NCI-H1048 (cell line): Measurements from ENCODE around the gene SLC25A3.
"Not testable (repeated sequence)": the region's sequence is repeated elsewhere in the genome, so short reads cannot be mapped to it uniquely, and the experiment has no call there.

ENCODE experiments used
- DNase-seq: peaks from one replicate; lab custom pipeline; 2025; lab: John Stamatoyannopoulos, UW

The SLC25A3 gene

GRCh38 chr12:98595243-98595988 is 1.9 kb downstream of the SLC25A3 start:
- DNase-seq: no peak

GRCh38 chr12:98597313-98597712 is 3.8 kb downstream of the SLC25A3 start:
- not testable (repeated sequence) for DNase-seq

DNA sequence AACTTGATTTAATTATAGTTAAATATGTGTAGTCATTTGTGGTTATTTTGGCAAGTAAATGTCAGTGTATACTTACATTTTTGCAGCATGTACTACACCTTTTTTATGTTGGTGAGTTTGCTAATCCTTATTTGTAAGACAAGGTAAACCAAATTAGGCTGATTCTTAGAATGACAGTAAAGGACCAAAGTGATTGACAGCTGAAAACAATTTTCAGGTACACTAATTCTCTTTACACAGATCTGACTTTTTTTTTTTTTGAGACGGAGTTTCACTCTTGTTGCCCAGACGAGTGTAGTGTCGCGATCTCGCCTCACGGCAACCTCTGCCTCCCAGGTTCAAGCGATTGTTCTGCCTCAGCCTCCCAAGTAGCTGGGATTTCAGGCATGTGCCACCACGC is 8.4 kb downstream of the SLC25A3 start:
- no peak for DNase-seq

- DNase-seq: no peak
Measured at GRCh38 chr12:98606359-98606988, 13.0 kb downstream of the SLC25A3 start.

DNA sequence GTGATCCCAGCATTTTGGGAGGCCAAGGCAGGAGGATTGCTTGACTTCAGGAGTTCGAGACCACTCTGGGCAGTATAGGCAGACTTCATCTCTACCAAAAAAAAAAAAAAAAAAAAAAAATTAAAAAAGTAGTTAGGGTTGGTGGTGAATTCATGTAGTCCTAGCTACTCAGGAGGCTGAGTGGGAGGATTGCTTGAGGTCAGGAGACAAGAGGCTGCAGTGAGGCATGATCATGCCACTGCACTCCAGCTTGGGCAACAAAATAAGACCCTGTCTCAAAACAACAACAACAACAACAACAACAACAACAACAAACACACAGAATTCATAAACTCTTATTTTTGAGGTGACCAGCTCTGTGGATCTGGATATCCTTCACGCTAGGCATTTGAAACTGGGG is 17.1 kb downstream of the SLC25A3 start:
- no peak for DNase-seq

DNA sequence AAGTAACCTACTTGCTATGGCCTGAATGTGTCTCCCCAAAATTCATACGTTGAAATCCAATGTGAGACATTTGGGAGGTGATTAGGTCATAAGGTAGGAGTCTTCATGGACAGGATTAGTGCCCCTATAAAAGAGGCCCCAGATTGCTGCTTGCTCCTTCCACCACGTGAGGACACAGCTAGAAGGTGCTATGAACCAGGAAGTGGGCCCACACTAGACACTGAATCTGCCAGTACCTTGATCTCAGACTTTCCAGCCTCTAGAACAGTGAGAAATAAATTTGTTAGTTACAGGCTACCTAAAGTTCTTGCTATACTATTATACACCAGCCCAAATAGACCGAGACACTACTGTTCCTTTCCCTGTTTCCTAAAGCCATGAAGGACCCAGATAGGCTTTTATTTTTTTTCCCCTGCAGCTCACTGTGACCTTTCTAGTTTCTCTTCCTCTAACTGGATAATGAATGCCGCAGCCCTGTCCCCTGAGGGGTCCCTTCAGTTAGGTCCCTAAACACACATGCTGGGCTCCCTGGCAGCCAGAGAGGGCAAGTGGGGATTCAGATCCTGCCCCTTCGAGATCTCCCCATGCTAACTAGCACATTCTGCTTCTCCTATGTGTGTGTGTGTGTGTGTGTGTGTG is 19.3 kb downstream of the SLC25A3 start:
- no peak for DNase-seq

GRCh38 chr12:98618952-98619351 is 25.5 kb downstream of the SLC25A3 start:
- no peak for DNase-seq

- no peak for DNase-seq
Measured at GRCh38 chr12:98635657-98636323, 42.3 kb downstream of the SLC25A3 start.

GRCh38 chr12:98637068-98637467 is 43.6 kb downstream of the SLC25A3 start:
- DNase-seq: no peak

GRCh38 chr12:98638009-98638408 is 44.5 kb downstream of the SLC25A3 start:
- DNase-seq: no peak

DNA sequence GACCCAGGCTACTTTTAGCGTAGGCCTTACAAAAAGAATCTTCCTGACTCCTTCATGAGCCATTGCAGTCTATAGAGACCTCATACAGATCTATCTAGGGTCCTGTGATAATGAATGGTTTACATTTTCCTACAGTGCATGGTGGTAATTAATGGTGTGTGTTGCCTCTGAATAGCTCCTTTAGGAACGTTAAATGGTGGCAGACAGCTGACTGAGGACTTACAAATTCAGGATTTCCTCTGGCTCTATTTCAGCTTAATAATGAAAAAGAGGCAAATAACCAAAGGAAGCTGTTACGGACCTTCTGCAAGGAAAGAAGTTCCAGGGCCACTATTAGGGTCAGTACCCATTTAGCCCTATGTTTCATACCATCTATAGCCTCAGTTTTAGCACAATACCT is 46.0 kb downstream of the SLC25A3 start:
- DNase-seq: no peak

DNA sequence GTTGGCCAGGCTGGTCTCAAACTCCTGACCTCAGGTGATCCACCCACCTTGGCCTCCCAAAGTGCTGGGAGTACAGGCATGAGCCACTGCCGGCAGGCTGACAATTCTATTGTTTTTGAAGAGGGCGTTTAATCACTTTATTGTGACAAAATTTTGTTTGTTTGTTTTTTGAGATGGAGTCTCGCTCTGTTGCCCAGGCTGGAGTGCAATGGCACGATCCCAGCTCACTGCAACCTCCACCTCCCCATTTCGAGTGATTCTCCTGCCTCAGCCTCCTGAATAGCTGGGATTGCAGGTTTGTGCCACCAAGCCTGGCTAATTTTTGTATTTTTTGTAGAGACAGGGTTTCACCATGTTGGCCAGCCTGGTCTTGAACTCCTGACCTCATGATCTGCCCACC is 49.3 kb downstream of the SLC25A3 start:
- DNase-seq: not testable (repeated sequence)

GRCh38 chr12:98644433-98644711 is 50.9 kb downstream of the SLC25A3 start:
- no peak for DNase-seq

DNA sequence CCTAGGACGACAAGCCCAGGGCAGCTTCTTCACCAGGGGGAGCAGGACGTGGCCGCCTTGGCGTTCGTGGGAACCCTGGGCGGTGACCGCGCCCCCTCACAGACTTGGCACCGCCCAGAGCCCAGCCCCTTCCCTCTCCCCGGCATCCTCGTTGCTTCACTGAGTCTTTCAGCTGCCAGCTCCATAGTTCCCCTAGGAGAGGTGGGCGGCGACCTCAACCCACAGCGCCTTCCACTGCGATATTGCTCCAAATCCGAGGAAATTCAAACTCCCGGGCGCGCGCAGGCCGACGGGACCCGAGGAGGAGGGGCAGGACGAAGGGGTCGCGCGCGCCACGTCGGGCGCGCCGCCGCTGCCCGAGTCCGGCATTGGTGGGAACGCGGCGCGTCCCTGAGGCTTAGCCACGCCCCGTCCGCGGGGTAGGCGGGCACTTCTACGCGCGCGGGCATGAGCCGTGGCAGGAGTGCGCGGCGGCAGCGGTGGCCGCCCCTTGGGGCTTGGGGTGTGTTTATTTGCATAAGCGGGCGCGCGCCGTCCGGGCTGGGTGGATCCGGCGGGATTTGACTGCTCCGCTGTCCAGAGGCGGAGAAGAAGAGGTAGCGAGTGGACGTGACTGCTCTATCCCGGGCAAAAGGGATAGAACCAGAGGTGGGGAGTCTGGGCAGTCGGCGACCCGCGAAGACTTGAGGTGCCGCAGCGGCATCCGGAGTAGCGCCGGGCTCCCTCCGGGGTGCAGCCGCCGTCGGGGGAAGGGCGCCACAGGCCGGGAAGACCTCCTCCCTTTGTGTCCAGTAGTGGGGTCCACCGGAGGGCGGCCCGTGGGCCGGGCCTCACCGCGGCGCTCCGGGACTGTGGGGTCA is 51.5 kb downstream of the SLC25A3 start, which contains the start of the genes APAF1 and IKBIP:
TSS of gene APAF1 (plus strand) at position 579 of the 860 bp plus-strand sequence. CDS start 3,070 bp downstream, outside the sequence.
TSS of gene IKBIP (minus strand) at position 77 of the 860 bp plus-strand sequence. CDS start 87 bp downstream, outside the sequence.
- peak; percentile 94 for DNase-seq

DNA sequence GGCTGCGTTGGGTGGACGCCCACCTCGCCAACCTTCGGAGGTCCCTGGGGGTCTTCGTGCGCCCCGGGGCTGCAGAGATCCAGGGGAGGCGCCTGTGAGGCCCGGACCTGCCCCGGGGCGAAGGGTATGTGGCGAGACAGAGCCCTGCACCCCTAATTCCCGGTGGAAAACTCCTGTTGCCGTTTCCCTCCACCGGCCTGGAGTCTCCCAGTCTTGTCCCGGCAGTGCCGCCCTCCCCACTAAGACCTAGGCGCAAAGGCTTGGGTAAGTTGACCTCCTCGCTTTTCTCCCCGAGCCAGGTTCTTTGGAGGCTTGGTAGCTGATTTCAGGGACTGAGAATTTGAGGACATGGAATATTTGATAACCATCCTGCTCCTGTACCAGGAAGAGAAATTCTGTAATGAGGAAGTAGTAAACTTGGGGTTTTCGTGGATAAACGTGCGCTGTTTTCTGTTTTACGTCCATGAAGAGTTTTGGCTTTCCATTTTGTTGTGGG is 52.1 kb downstream of the SLC25A3 start:
- no peak for DNase-seq

DNA sequence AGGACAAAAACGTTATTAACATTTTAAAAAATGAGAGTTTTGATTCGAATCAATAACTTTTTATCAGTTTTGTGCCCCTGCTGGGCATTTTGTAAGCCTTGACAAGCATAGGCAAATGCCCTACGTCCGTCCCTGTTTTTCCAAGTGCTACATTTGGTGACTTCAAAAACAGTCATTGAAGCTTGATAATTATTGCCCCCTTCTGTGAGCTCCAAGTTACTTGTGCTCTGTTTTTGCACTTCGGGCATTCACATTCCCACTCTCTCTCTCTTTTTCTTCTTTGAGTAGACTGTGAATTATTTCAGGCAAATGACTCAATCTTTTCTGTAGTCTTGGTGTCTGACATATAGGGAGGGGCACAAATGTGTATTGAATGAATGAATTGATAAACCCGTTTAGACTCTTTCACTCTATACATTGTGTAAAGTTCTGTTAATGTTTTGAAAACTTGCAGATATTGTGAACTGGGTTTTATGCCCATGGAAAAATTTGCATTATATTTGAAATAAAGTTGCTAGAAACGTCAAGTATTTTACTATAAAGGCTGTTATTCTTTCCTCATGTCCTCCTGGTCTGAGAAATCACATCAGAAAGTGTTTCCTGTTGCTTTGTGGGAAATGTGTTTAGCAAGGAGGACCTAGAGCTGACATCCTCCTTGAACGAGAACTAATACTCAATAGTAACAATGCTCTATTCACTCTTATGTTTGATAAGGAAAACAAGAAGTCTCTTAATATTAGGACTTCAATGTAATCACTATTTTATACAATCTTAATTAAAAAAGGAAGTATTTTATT is 53.0 kb downstream of the SLC25A3 start:
- DNase-seq: no peak

DNA sequence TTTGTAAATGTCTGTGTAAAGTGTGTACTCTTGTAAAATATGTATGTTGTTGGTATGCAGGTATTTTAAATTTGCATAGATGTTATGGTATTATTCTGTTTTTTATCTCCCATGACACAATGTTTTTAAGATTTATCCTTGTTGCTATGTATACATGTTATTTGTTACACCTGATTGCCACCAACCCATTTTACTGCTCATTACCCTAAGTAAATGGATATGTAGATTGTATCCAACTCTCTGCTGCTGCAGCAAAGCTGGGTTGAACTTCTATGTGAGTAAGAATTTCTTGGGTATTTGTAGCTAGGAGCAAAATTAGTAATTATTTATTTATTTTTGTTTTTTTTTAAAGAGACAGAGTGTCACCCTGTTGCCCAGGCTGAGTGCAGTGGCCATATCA is 57.8 kb downstream of the SLC25A3 start:
- no peak for DNase-seq

DNA sequence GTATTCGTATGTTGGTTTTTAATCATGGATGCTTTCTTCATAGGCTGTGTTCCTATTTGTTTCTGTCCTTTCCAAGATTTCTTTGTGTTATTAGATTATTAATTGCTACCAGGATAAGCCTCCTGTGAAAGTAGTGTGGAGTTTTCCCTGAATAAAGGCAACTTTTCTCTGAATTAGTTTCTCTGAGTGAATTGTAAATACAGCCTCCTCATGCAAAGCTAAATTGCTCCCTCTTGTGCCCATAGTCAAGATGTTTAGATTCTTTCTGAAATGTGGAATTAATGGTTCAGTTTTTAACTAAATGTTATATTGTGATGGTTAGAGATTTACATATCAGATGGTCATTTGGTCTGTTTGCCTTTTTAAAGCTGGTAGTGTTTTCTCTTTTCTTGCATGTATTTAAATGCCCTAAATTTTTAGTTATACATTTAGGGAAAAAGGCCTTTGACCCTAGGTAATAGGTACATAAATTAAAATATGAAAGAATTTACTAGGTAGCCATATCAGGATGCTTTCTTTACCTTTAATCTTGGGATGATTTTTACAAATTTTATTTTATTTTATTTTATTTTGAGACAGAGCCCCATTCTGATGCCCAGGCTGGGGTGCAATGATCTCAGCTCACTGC is 60.5 kb downstream of the SLC25A3 start:
- DNase-seq: no peak
